ENCODE results near the gene IGF2BP2. TPM values are rescaled to one million over a fixed set of nuclear protein-coding genes. Genes with fewer than 3 reads are reported as not detected.

The IGF2BP2 gene
- total RNA-seq, 1 experiment from 2014 or later: 135 TPM

- no peak for DNase-seq (ENCODE audit: low read depth, low spot score)
Observed at GRCh38 chr3:185709251-185709955, 115.4 kb downstream of the IGF2BP2 start.

More at GRCh38 chr3:185709251-185709955, 115.4 kb downstream of the IGF2BP2 start:
- no peak for TF ChIP-seq TCF7L2 (IDR thresholded peaks at IDR 0.05; ENCODE audit: borderline replicate concordance, extremely low read depth, insufficient read depth, insufficient read length)
- TF ChIP-seq SRF (IDR thresholded peaks at IDR 0.05; ENCODE audit: low read depth): no peak
- TF ChIP-seq ZFX (IDR thresholded peaks at IDR 0.05): no peak
- TF ChIP-seq CBX3 (IDR thresholded peaks at IDR 0.05; ENCODE audit: low read depth): no peak
- TF ChIP-seq JUND (IDR thresholded peaks at IDR 0.05): no peak
- TF ChIP-seq EZH2 (IDR thresholded peaks at IDR 0.05): no peak
- no peak for TF ChIP-seq SIN3A (IDR thresholded peaks at IDR 0.05; ENCODE audit: low read depth)
- no peak for TF ChIP-seq EZH2phosphoT487 (IDR thresholded peaks at IDR 0.05; ENCODE audit: borderline replicate concordance)
- no peak for TF ChIP-seq MAX (IDR thresholded peaks at IDR 0.05)
- no peak for TF ChIP-seq SP1 (IDR thresholded peaks at IDR 0.05; ENCODE audit: low read depth)
- no peak for TF ChIP-seq POLR2A (IDR thresholded peaks at IDR 0.05; ENCODE audit: borderline replicate concordance, extremely low read depth, insufficient read depth, insufficient read length)
- no peak for TF ChIP-seq CTCF (IDR thresholded peaks at IDR 0.05 in 2 of 3, conservative IDR thresholded peaks at IDR 0.05 in 1 of 3; ENCODE audit: borderline replicate concordance in 1 of 3, insufficient read depth in 1 of 3, low read depth in 2 of 3, low read length in 2 of 3)
- TF ChIP-seq FOSL1 (IDR thresholded peaks at IDR 0.05; ENCODE audit: low read depth): no peak
- TF ChIP-seq POLR2AphosphoS5 (IDR thresholded peaks at IDR 0.05; ENCODE audit: low read depth, low read length): no peak
- H3K27ac ChIP-seq (ENCODE audit: low read depth, low read length): no peak overlapping the region
- peaks cover 96% of the 10 kb centered on the region for H3K79me2 ChIP-seq (ENCODE audit: insufficient read depth, low read length)
- H3K27me3 ChIP-seq (ENCODE audit: insufficient read depth, low read length): no peaks in the 10 kb centered on the region
- H3K9me3 ChIP-seq (ENCODE audit: control insufficient read depth in 1 of 2, insufficient read depth in 1 of 2, low read depth in 1 of 2, low read length in 2 of 2): no peaks in the 10 kb centered on the region
- no peak for ATAC-seq
- ChIA-PET RAD21 (ENCODE audit: low non-redundant PET in 1 of 2, low total read pairs in 2 of 2, uncharacterized antibody in 2 of 2, unreplicated experiment in 2 of 2) (no interaction called here), CTCF (no interaction called here), POLR2A (no interaction called here)
- H2AFZ ChIP-seq (ENCODE audit: low read depth, low read length, poor library complexity, severe bottlenecking): no peak overlapping the region
- no TSS peak for BruUV-seq (replicated peaks)
- H3K9me2 ChIP-seq (ENCODE audit: insufficient read depth): no peaks in the 10 kb centered on the region
- H3K4me3 ChIP-seq (replicated peaks in 1 of 2; ENCODE audit: low read depth in 1 of 2, low read length in 2 of 2): no peak overlapping the region
- peaks cover 0 to 12% of the 10 kb centered on the region in 2 experiments; a peak in 2 of 4 replicates for H3K4me1 ChIP-seq (ENCODE audit: control insufficient read depth in 1 of 2, insufficient read depth in 2 of 2, low read length in 2 of 2)
- H3K9ac ChIP-seq (ENCODE audit: low read length): no peak overlapping the region
- intact Hi-C loops (cut with micrococcal nuclease): no loop called here
- H4K20me1 ChIP-seq (ENCODE audit: insufficient read depth): peaks cover 17% of the 10 kb centered on the region; the same call in 1 of the 2 replicates
- no peak overlapping the region for H3K4me2 ChIP-seq (ENCODE audit: low read length)
- H3K36me3 ChIP-seq (ENCODE audit: control insufficient read depth in 1 of 2, insufficient read depth in 2 of 2, low read length in 2 of 2): no peaks in the 10 kb centered on the region

Measured in HCT116 (cell line).